SH-SY5Y (cell line): ENCODE results near the gene STRN.

Experiments
- GATA2 ChIP-seq: IDR thresholded peaks from 2 replicates; pipeline ENCODE4 v1.6.1; 2011; ENCODE audit warnings: mild to moderate bottlenecking, low read depth, low read length
- GATA3 ChIP-seq: IDR thresholded peaks from 2 replicates; pipeline ENCODE4 v1.6.1; 2011; ENCODE audit warnings: low read depth, mild to moderate bottlenecking, low read length, moderate library complexity

GRCh38 chr2:36952748-36953197 lies 13.6 kb downstream of the STRN start:
- TF ChIP-seq GATA2 = no peak
- TF ChIP-seq GATA3 = no peak
